GM21423 (cell line): Measurements from ENCODE around the gene EFNB1.
"Not testable (repeated sequence)": the region's sequence is repeated elsewhere in the genome, so short reads cannot be mapped to it uniquely, and the experiment has no call there.

Experiments
- ATAC-seq: cut with Tn5 transposase; IDR thresholded peaks from one replicate; pipeline ENCODE4 v1.9.1; 2021; ENCODE audit warnings: mild to moderate bottlenecking, moderate library complexity; ENCODE audit not compliant: unreplicated experiment

Gene EFNB1

DNA sequence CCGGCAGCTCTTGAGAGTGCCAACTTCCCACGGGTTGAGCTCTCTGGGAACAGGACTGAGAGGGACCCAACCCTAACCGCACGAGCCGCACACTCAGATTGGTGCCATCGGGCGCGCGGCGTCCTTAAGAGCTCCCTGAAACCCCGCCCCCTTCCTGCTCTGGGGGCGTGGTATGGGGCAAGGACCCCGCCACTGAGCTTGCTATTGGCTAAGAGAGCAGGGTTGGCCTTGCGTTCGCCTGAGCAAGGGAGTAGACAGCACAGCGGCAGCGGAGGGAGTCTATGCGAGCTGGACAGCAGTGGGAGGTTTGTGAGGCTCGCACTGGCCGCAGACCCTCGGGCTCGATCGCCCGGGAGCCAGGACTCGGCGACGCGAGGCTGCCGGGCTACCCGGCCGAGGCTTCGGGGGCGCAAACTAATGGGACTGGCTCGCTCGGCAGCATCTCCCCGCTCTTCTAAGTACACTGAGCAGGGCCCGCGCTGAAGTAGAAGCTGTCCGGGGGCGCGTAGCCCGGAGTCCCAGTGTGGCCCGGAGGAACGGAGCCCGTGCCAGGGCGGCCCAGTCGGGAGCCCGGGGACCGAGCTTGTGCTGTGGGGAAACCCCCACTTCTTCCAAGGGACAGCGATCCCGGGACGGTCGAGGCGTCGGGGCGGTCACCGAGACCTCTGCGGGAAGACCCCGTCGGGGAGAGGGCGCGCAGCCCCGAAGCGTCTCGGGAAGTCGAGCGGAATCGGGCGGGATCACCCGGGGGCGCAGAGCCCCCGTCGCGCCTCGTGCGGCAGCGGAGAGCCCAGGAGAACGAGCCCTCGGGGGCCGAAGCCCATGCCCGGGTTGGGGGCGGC lies at the start of gene EFNB1:
EFNB1 (plus strand) TSS at position 282 of the 842 bp plus-strand sequence. CDS start 756 bp downstream, outside the sequence.
- peak; percentile 94 for ATAC-seq

DNA sequence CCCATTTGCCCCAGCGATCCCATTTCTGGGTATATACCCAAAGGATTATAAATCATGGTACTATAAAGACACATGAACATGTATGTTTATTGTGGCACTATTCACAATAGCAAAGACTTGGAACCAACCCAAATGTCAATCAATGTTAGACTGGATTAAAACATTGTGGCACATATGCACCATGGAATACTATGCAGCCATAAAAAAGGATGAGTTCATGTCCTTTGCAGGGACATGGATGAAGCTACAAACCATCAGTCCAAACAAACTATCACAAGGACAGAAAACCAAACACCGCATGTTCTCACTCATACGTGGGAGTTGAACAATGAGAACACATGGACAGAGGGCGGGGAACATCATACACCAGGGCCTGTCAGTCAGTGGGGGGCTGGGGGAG lies 47.5 kb upstream of the EFNB1 start:
- ATAC-seq: not testable (repeated sequence)

DNA sequence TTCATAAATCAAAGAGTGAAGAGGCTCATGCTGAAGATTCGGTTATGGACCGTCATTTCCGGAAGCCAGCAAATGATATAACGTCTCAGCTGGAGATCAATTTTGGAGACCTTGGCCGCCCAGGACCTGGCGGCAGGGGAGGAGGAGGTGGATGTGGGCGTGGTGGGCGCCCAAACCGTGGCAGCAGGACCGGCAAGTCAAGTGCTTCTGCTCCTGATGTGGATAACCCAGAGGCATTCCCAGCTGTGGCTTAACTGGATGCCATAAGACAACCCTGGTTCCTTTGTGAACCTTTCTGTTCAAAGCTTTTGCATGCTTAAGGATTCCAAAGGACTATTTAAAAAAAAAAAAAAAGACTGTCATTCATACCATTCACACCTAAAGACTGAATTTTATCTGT lies 44.0 kb upstream of the EFNB1 start:
- ATAC-seq: no peak

DNA sequence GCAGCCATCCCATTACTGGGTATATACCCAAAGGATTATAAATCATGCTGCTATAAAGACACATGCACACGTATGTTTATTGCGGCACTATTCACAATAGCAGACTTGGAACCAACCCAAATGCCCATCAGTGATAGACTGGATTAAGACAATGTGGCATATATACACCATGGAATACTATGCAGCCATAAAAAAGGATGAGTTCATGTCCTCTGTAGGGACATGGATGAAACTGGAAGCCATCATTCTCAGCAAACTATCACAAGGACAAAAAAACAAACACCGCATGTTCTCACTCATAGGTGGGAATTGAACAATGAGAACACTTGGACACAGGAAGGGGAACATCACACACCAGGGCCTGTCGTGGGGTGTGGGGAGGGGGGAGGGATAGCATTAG lies 42.2 kb upstream of the EFNB1 start:
- not testable (repeated sequence) for ATAC-seq

DNA sequence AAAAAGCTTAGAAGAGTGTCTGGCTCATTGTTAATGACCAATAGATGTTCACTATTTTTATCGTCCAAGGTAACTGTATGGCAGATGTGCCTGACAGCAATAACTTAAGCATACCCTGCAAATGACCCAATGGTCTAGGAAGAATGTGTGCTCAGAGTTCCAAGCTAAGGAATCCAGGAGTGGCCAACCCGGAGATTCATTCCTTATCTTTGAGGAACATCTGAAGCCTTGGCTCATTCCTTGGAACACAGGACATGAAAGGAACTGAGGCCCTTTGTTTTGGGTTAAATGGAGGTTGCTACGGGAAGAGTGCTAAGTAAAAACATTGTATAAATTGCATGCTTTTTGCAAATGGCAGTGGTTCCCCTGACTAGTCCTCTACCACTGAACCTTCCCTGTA lies 38.9 kb upstream of the EFNB1 start:
- no peak for ATAC-seq

DNA sequence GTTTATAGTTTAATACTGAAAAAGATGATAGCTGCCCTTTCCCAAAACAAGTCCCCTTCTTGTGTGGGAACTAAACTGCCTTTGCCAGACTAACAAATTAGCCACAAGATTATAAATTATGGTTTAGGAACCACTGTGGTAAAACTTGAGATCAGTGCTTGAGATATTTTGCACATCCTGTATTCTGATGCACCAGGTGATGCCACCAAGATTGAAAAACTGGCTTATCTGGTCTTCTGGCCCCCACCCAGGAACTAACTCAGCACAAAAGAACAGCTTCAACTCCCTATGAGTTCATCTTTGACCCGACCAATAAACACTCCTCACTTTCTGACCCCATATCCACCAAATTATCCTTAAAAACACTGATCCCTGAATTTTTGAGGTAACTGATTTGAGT lies 36.7 kb upstream of the EFNB1 start:
- no peak for ATAC-seq

DNA sequence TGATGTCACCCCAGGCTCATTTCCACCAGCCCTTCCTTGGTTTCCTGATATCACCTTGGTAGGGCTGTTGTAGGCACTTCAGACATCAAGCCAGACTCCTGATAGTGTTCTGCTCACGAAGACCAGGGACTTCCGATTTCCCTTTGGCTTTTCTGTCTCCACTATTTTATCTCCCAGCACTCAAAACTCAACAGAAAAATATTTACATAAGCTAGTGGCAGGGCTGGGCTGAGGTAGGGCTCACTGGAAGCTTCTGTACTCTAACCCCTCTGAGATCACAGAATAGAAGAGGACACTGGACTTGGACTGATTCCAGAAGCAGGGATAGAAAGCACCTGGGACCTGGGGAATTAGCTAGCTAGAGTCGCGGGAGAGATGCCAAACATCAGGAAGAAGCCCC lies 34.4 kb upstream of the EFNB1 start:
- ATAC-seq: no peak

DNA sequence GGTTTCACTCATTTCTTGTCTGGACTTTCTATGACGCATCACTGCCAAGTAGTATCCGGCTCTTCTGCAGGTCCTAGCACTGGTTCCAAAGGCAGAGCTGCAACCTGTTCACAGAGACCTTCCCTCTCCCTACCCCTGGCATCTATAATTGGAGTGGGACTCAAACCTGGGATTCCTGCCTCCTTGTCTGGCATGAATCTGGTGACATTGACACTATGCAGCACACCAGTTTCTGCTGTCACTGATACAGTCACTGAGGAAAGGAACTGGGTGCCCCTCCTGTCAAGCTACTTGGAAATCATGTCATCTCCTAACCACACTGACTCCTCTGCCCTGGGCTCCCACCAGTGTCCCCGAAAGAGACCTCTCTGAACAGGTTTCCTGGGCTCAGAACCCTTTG lies 33.1 kb upstream of the EFNB1 start:
- no peak for ATAC-seq

DNA sequence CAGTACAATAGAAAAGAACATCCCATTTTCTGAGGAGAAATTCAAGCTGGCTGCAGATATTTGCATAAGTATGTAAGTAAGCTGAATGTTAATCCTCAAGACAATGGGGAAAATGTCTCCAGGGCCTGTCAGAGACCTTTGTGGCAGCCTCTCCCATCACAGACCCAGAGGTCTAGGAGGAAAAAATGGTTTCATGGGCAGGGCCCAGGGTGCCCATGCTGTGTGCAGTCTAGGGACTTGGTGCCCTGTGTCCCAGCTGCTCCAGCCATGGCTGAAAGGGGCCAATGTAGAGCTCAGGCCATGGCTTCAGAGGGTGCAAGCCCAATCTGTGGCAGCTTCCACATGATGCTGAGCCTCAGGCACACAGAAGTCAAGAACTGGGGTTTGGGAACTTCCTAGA lies 30.4 kb upstream of the EFNB1 start:
- not testable (repeated sequence) for ATAC-seq

DNA sequence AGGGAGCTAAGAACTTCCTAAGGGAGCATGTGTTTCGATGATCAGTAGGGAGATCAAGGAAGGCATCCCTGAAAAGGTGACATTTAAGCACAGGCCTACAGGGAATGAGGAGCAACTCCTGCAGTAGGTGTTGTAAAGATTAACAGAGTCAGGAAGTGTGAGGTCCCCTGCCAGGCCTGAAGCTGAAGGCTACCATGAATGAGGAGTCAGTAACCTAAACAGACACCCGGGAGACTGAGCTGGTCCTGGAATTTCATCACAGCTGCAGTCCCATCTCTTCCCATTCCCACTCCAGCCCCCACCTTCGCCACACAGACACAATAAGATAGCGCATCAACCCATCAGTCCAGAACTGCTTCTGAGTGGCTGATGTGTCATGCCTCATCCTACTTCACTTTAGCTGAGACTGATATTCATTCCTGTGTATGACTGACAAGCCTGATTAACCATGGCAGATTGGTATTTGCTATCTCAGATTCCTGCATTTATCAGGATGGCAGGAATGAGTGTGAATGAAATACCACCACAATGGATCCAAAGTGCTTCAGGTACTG lies 27.0 kb upstream of the EFNB1 start:
- ATAC-seq: no peak

DNA sequence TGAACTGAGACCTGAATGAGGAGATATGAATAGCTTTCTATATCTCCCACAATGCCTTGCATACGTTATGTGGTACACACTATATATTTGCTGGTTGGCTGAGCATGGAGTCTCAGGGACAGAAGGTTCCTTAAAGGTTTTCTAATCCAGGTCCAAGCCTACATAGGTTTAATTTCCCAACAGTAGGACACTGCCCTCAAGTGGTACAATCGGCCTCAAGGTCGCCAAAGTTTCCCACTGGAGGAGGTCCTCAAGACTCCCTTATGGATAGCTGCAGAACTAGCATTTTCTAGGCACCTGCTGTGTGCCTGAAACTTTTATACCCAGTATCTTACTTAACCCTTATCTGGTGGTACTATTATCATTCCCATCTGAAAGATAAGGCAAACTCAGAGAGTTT lies 21.0 kb upstream of the EFNB1 start:
- no peak for ATAC-seq

DNA sequence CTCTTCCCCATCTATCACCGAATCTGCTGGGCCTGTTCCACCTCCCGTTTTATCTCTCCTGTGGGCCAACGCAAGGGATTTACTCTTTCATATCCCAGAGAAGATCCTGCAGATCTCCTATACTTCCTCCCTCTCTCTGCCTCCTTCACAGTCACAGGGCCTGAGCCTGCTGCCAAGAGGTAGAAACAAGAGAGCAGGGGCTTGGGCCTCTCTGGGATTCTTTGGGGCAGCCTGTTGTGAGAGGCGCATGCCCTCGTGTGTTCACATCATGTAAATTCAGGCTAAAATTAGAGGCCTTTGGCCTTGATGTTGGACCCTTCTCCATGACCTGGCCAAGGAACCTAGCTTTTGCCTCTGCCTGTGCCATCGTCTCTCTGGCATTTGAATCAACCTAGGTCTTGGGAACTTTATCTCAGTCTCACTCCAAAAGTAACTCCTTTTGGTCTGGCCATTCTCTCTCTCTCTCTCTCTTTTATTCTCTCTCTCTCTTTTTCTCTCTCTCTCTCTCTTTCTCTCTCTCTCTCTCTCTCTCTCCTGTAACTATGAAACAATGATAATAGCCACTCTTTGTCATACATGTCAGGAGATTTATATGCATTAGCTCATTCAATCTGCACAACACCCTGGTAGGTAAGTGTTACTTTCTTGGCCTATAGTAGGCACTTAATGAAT lies 20.0 kb upstream of the EFNB1 start:
- no peak for ATAC-seq

DNA sequence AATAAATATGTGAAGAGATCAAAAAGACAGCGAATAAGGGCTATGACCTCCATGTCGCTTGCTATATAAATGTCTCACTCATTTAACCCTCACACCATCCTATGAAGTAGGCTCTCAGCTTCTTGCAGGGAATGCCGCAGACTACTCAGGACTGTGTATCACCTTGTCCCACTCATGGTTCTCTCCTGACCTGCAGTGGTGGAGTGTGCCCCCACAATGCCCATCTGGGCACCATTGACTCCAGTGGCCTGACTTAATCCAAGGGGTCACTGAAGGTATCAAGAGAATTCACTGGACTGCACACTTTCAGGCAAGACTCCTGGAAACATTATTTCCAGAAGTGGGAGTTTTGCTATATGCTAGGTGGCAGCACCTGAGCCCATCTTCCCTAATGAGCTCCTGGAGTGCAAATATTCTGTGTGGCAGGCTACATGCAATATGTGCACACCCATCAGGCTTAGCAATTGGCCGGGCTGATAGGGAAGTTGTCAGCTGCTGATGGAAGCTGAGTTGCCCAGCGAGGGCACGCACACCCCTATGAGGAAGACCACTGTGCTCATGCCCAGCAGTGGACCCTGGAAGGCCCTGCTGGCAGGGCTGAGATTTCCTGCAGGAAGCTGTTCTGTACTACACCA lies 8.2 kb upstream of the EFNB1 start:
- no peak for ATAC-seq

DNA sequence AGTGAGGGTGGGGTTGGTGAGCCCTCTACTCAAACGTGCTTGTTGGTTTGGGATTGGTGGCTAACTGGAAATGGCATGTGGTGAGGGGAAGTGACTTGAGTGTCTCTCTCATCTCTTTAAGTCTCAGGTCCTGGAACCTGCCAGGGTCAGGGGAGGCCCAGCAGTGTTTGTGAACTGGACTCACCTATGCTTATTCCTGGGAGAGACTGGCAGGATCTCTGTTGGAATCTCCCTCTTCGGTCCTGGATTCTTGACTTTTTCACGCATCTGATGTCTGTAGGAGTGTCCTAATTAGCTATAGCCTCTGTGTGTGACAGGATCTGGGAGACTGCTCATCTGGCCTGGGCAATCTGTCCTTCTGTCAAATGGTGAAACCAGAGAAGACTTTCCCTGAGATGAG lies 7.2 kb upstream of the EFNB1 start:
- ATAC-seq: no peak

DNA sequence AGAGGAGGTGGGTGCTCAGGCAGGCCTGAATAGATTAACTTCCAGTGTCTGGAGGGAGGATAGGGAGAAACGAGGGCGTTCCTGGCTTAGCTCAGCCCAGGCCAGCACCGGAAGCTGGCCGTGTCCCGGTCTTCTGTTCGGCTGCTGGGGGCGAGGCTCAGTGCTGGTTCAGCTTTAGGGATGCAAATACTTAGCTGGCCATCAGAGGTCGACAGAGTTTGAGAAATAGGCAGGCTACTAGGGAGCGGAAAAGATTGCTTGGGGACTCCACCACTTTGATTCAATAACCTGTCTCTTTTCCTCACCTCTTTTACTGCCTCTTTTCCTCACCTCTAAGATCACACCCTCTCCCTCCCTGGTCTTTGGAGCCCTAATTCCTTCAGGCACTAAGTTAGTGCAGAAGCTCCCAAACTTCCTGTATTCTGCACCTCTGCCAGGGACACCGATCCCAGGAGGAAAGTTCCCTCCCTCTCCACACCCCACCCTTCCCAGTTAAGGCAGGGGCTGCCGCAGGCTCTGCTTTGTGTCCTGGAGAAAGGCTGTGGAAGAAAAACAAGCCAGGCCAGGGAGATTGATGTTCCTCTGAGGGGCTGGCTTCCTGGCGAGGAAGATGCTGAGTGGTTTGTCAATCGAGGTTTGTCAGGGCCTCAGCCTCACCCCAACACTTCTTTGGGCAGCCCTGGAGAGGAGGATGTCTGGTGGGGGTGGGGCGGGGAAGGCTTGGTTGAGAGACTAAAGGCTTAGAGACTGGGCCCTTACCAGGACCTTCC lies 6.0 kb upstream of the EFNB1 start:
- ATAC-seq: peak; percentile 52

DNA sequence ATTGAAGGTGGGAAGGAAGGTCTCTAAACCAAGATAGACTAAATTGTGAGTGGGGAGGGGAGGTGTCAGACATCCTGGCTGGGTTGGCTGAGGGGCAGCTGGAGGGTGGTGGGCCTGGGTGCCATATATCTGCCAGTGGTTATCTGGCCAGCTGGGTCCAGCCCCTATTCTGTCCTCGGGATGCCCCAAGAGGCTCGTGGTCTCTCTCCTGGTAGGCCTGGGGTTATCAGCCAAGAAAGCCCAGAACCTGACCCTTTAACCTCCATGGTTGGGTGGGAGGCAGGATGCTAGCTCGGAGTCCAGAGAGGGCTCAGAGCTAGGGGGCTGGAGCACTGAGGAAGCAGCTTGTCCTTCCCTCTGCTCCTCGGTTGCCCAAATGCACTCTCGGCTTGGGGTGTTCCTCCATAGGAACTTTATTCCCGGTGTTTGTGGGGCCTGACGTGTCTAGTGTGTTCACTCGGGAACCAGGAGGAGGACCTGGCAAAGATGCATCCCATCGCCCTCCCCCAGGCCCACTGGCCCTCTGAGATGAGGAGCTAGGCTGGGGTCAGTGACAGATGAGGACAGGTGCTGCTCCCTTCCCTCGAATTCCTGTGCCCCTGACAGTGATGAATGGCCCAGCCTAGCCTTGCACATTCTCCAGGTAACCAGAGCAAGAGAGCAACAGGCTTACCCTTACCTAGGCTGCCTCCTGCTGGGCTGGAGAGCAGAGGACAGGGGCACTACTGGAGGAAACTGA lies 5.2 kb upstream of the EFNB1 start:
- ATAC-seq: no peak

DNA sequence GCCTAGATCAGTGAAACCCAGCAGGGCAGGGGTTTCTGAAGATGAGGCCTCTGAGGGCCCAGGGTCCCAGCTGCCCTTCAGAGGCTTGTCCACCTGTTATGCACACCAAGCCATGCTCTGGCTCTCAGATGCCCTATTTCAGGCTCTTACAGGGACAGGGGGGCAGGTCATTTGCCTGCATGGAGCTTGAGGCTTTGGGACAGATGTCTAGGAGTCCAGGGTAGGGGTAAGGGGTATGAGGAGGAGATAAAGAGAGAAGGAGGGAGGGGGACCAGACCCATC lies 4.7 kb upstream of the EFNB1 start:
- ATAC-seq: no peak

DNA sequence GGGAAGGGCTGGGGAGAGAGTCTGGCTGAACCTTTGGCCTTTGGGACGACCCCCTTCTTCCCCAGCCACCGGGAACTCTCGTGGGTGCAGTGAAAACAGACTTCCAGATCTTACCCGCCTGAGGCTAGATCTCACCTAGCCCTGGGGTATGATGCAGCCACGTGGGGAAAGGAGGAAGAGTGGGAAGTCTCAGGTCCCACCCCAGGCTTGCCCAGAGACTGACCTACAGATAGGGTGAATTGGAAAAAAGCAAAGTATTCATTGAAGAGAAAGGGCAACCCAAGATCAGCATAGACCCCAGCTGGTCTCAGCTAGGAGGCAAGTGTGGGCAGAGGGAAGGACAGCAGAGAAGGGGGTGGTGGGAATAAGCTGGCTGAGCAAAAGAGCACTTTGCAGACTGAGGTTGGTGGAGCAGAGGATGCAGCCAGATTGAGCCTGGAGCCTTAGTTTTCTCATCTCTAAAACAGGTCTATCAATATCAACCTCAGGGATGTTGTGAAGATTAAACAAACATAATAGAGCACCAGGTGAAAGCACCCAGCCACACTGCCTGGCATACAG lies 4.2 kb upstream of the EFNB1 start:
- no peak for ATAC-seq

DNA sequence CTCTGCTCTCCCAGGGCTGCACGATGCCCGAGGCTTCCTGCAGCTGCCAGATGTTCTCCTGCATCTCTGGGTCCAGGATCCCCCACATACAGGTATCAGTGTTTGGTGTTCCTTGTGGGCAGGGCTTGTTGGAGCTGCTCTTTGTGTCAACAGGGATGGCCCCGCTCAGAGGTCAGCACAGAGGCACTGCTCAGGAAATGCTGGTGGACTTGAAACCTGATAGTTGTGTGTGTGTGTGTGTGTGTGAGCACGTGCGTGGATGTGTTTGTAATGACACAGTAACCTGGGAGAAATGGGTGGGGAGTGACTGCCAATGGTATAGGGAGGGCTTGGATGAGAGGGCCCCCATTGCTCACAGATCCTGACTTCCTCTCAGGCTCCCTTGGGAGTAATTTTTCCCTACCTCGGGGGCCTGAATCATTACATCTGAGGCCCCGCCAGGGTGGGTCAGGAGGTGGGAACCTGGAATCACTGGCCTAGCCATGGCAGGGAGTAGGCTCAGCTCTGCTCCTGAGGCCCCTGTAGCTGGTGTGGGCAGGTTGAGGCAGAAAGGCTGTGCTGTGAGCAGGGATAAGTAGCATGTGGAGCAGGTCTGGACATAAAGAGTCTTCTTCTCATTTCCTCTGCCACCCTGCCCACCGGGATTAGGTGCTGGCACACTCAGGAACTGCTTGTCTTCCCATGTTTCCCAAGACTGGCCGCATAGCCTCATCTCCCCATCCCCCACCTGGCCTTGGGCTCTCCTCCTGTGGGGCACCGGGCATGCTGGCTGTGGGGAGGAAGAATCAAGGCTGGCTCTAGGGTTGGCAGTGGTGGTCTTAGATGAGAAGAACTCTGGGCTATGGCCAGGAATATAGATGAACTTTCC lies 2.5 kb upstream of the EFNB1 start:
- ATAC-seq: no peak
